ENCODE data around the gene STAC3.

The STAC3 gene

GRCh38 chr12:57262126-57262822, 11.3 kb upstream of the STAC3 start:
- Histone ChIP-seq H3K4me3 (ENCODE audit: low read length) (no peak overlapping the region), H2AFZ (ENCODE audit: low read length) (no peak overlapping the region), H3K9me3 (replicated peaks; ENCODE audit: insufficient read depth, low read length) (no peaks in the 10 kb centered on the region), H3K4me1 (ENCODE audit: low read length) (no peaks in the 10 kb centered on the region), H3F3A (ENCODE audit: insufficient read depth, low read length) (no peaks in the 10 kb centered on the region), H4K20me1 (ENCODE audit: insufficient read depth, low read length) (no peaks in the 10 kb centered on the region), H3K9me2 (replicated peaks; ENCODE audit: insufficient read depth, low read length) (no peaks in the 10 kb centered on the region), H3K9ac (ENCODE audit: low read length) (no peak overlapping the region), H3K36me3 (replicated peaks; ENCODE audit: insufficient read depth, low read length) (no peaks in the 10 kb centered on the region), H3K79me2 (ENCODE audit: low read length) (no peaks in the 10 kb centered on the region), H3K4me2 (ENCODE audit: low read depth, low read length) (no peak overlapping the region), H3K27ac (ENCODE audit: low read length) (no peak overlapping the region), H3K27me3 (replicated peaks; ENCODE audit: insufficient read depth, low read length) (no peaks in the 10 kb centered on the region)
- TF ChIP-seq, protein P1, sequence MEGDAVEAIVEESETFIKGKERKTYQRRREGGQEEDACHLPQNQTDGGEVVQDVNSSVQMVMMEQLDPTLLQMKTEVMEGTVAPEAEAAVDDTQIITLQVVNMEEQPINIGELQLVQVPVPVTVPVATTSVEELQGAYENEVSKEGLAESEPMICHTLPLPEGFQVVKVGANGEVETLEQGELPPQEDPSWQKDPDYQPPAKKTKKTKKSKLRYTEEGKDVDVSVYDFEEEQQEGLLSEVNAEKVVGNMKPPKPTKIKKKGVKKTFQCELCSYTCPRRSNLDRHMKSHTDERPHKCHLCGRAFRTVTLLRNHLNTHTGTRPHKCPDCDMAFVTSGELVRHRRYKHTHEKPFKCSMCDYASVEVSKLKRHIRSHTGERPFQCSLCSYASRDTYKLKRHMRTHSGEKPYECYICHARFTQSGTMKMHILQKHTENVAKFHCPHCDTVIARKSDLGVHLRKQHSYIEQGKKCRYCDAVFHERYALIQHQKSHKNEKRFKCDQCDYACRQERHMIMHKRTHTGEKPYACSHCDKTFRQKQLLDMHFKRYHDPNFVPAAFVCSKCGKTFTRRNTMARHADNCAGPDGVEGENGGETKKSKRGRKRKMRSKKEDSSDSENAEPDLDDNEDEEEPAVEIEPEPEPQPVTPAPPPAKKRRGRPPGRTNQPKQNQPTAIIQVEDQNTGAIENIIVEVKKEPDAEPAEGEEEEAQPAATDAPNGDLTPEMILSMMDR (IDR thresholded peaks at IDR 0.05; ENCODE audit: low read length) = no peak
- no peak for TF ChIP-seq EZH2phosphoT487 (IDR thresholded peaks at IDR 0.05; ENCODE audit: low read length)
- TF ChIP-seq EZH2 (optimal IDR thresholded peaks at IDR 0.05; ENCODE audit: low read depth, low read length) = no peak
- DNase-seq = no peak

- no peaks in the 10 kb centered on the region for H3F3A ChIP-seq (ENCODE audit: insufficient read depth, low read length)
- no peak for TF ChIP-seq EZH2 (optimal IDR thresholded peaks at IDR 0.05; ENCODE audit: low read depth, low read length)
- TF ChIP-seq, protein P1 (IDR thresholded peaks at IDR 0.05; ENCODE audit: low read length) = no peak
- H3K36me3 ChIP-seq (replicated peaks; ENCODE audit: insufficient read depth, low read length) = no peaks in the 10 kb centered on the region
- H3K27ac ChIP-seq (ENCODE audit: low read length) = no peak overlapping the region
- H3K9ac ChIP-seq (ENCODE audit: low read length) = no peak overlapping the region
- H4K20me1 ChIP-seq (ENCODE audit: insufficient read depth, low read length) = no peaks in the 10 kb centered on the region
- H3K4me3 ChIP-seq (ENCODE audit: low read length) = no peak overlapping the region
- no peaks in the 10 kb centered on the region for H3K9me3 ChIP-seq (replicated peaks; ENCODE audit: insufficient read depth, low read length)
- no peaks in the 10 kb centered on the region for H3K9me2 ChIP-seq (replicated peaks; ENCODE audit: insufficient read depth, low read length)
- H3K79me2 ChIP-seq (ENCODE audit: low read length) = no peaks in the 10 kb centered on the region
- no peak for DNase-seq
- H3K4me2 ChIP-seq (ENCODE audit: low read depth, low read length) = no peak overlapping the region
- no peak overlapping the region for H2AFZ ChIP-seq (ENCODE audit: low read length)
- H3K27me3 ChIP-seq (replicated peaks; ENCODE audit: insufficient read depth, low read length) = no peaks in the 10 kb centered on the region
- H3K4me1 ChIP-seq (ENCODE audit: low read length) = no peaks in the 10 kb centered on the region
Observed at GRCh38 chr12:57261428-57261865, 10.5 kb upstream of the STAC3 start.

GRCh38 chr12:57260366-57260765, 9.4 kb upstream of the STAC3 start:
- TF ChIP-seq EZH2 (optimal IDR thresholded peaks at IDR 0.05; ENCODE audit: low read depth, low read length) (no peak), EZH2phosphoT487 (IDR thresholded peaks at IDR 0.05; ENCODE audit: low read length) (no peak)
- TF ChIP-seq, protein P1 (IDR thresholded peaks at IDR 0.05; ENCODE audit: low read length) = no peak
- no peaks in the 10 kb centered on the region for H3K79me2 ChIP-seq (ENCODE audit: low read length)
- H3K9ac ChIP-seq (ENCODE audit: low read length) = no peak overlapping the region
- DNase-seq = no peak
- H3K4me3 ChIP-seq (ENCODE audit: low read length) = no peak overlapping the region
- H2AFZ ChIP-seq (ENCODE audit: low read length) = no peak overlapping the region
- no peak overlapping the region for H3K27ac ChIP-seq (ENCODE audit: low read length)
- no peaks in the 10 kb centered on the region for H3K9me2 ChIP-seq (replicated peaks; ENCODE audit: insufficient read depth, low read length)
- no peaks in the 10 kb centered on the region for H3K9me3 ChIP-seq (replicated peaks; ENCODE audit: insufficient read depth, low read length)
- H3K36me3 ChIP-seq (replicated peaks; ENCODE audit: insufficient read depth, low read length) = no peaks in the 10 kb centered on the region
- H3K4me2 ChIP-seq (ENCODE audit: low read depth, low read length) = no peak overlapping the region
- no peaks in the 10 kb centered on the region for H4K20me1 ChIP-seq (ENCODE audit: insufficient read depth, low read length)
- no peaks in the 10 kb centered on the region for H3K4me1 ChIP-seq (ENCODE audit: low read length)
- no peaks in the 10 kb centered on the region for H3F3A ChIP-seq (ENCODE audit: insufficient read depth, low read length)
- no peaks in the 10 kb centered on the region for H3K27me3 ChIP-seq (replicated peaks; ENCODE audit: insufficient read depth, low read length)

Data from MM.1S (cell line).